Neuron (in vitro differentiated cells): ENCODE data around the gene TSPAN18.
"Not testable (repeated sequence)": the region's sequence is repeated elsewhere in the genome, so short reads cannot be mapped to it uniquely, and the experiment has no call there.

Experiments
- H2AFZ ChIP-seq: one replicate; pipeline ENCODE4 v1.6.1; 2013; ENCODE audit warnings: low read depth, mild to moderate bottlenecking, inconsistent platforms, low read length, moderate library complexity
- H3K27me3 ChIP-seq: one replicate; pipeline ENCODE4 v1.6.1; 2013; ENCODE audit warnings: low read length; ENCODE audit not compliant: insufficient read depth
- H3K36me3 ChIP-seq: one replicate; pipeline ENCODE4 v1.6.1; 2013; ENCODE audit warnings: low read length; ENCODE audit not compliant: insufficient read depth
- H3K4me1 ChIP-seq: one replicate; pipeline ENCODE4 v1.6.1; 2013; ENCODE audit warnings: low read length; ENCODE audit not compliant: insufficient read depth
- H3K4me3 ChIP-seq: 2 replicates; pipeline ENCODE4 v1.5.1; 2013; ENCODE audit warnings: mild to moderate bottlenecking, low read length, moderate library complexity
- H3K9me3 ChIP-seq: one replicate; pipeline ENCODE4 v1.6.1; 2013; ENCODE audit warnings: low read length

Gene TSPAN18

DNA sequence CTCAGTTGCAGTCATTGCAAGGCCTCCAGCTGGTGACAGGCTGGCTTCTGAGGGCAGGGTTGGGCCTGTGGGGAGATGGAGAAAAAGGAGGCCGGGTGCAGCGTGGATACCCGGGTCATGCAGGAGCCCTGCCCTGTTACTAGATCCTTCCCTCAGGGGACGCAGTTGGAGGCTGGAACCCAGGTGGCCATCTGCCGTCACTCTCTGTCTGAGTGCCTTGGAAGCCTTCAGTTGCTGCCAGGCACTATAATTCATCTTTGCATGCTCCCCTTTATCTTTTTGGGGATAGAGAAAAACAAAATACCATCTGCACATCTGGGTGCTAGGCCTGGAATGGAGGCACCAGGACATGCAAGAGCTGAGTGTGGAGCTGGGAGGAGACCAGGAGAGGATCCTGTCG, 141.3 kb downstream of the TSPAN18 start:
- Histone ChIP-seq H3K4me1 (peaks cover 21% of the 10 kb centered on the region), H3K27me3 (no peaks in the 10 kb centered on the region), H3K4me3 (no peak overlapping the region), H3K9me3 (no peaks in the 10 kb centered on the region), H2AFZ (no peak overlapping the region), H3K36me3 (peaks cover 4% of the 10 kb centered on the region)

DNA sequence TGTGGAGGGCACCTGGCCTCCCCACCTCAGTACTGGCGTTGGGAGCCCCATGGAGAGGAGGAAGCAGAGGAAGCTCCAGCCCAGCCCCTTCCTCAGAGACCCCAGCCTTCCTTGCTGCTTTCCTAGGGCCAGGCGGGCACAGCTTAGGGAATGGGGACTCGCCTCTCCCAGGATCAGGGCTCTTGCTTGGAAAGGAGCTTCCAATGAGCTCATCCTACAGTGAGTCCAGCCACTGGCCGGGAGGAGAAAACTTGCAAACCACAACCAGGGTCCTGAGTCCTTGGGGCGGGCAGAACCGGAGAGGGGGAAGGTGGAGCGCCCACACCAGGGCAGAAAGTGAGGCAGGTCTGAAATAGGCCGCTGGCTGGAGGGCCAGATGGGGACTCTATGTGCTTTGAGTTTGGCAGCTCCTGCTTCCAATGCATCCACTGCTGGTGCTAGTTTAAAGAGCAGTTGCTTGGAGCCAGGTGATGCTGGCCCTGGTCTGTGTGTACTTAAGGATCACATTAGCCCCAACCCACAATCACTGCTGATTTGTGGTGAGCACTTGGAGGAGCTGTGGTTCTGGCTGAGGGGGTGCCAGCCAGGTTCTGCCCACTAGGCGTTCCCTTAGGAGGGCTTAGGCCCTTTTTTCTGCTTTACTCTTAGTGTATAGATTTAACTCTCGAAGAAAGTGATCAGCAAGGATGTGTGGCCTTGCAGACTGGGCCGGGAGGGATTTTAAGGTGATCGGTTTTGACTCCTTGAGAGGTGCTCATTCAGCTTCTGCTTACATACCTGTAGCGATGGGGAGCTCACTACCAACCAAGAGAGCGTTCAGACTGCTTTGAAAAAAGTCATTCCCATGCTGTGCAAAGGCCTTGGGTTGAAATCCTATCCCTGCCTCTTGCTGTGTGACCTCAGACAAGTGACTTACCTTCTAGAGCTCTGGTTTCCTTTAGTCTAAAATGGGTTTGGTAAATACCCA, 142.0 kb downstream of the TSPAN18 start:
- Histone ChIP-seq H2AFZ (no peak overlapping the region), H3K9me3 (no peaks in the 10 kb centered on the region), H3K4me1 (peaks cover 29% of the 10 kb centered on the region), H3K4me3 (no peak overlapping the region), H3K27me3 (no peaks in the 10 kb centered on the region), H3K36me3 (peaks cover 4% of the 10 kb centered on the region)

DNA sequence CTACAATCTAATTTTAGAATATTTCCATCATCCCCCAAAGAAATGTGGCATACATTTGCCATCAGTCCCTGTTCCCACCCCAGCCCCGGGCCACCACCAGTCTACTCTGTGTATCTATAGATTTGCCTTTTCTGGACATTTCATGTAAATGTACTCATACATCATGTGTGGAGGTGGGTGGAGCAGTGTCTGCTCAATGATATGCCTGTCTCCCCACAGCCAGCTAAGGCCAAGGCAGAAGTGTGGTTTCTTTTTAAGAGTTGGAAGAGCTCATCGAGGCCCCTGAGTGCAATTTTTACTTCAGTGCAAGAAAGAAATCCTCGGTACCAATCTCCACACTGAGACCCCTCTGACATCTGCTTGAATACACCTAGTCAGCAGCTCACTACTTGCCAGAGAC, 143.4 kb downstream of the TSPAN18 start:
- Histone ChIP-seq H3K27me3 (no peaks in the 10 kb centered on the region), H3K9me3 (no peaks in the 10 kb centered on the region), H3K36me3 (peaks cover 4% of the 10 kb centered on the region), H2AFZ (no peak overlapping the region), H3K4me1 (peaks cover 29% of the 10 kb centered on the region), H3K4me3 (no peak overlapping the region)

DNA sequence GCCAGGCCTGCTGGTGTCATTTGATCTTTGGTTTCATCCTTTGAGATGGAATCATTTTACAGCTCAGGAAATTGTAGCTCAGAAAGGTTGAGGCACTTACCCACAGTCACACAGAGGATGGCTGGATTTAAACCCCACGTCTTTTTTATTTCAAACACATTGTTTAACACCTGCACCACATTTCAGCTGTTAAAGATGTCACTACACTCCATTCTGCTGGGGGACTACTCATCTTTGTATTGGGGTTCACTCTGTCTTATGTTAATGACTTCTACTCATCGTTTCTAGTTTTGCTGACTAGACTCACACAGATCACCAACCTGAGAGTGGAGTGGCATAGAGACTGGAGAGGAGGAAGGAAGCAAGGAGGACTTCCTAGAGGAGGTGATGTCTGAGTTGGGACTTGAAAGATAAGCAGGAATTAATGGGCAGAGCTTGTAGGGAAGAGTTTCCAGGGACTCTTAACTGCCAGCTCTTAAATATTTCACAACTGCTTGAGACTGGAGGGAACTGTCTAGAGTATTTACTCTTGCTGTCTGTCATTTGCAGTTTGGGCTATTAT, 143.9 kb downstream of the TSPAN18 start:
- Histone ChIP-seq H3K27me3 (no peaks in the 10 kb centered on the region), H2AFZ (no peak overlapping the region), H3K4me3 (no peak overlapping the region), H3K9me3 (no peaks in the 10 kb centered on the region), H3K36me3 (peaks cover 4% of the 10 kb centered on the region), H3K4me1 (peaks cover 24% of the 10 kb centered on the region)

DNA sequence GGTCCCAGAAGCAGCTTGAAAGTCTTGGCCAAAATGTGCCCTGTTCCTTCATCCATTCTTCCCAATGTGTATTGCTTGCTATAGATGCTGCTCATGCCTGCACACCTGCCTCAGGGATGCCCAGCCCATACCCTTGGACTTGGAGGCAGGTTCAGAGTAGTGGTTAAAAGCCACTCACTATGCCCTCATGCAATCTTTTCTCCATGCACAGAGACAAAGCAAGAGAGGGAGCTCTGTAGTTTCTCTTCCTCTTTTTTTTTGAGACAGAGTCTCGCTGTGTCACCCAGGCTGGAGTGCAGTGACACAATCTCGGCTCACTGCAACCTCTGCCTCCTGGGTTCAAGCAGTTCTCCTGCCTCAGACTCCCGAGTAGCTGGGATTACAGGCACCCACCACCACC, 144.9 kb downstream of the TSPAN18 start:
- H2AFZ ChIP-seq, H3K36me3 ChIP-seq, H3K27me3 ChIP-seq, H3K4me3 ChIP-seq, H3K9me3 ChIP-seq: not testable (repeated sequence)
- H3K4me1 ChIP-seq, result peaks cover 21% of the 10 kb centered on the region

DNA sequence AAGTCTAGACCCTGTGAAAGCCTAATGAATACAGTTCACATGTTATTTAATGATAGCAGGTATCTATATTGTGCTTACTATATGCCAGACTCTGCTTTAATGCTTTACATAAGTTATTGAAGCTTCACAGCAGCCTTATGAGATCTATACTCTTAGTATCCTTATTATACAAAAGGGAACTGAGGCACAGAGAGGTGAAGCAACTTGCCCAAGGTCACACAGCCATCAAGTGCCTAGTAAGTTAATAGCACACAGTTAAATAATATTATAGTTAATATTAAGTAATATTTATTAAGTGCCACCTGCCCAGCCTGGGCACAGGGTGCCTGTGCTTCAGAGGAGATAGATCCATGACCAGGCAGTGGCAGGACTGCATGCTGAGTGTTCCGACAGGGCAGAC, 145.8 kb downstream of the TSPAN18 start:
- Histone ChIP-seq H3K4me1 (peaks cover 30% of the 10 kb centered on the region), H2AFZ (no peak overlapping the region), H3K36me3 (peaks cover 4% of the 10 kb centered on the region), H3K27me3 (no peaks in the 10 kb centered on the region), H3K4me3 (no peak overlapping the region), H3K9me3 (no peaks in the 10 kb centered on the region)

DNA sequence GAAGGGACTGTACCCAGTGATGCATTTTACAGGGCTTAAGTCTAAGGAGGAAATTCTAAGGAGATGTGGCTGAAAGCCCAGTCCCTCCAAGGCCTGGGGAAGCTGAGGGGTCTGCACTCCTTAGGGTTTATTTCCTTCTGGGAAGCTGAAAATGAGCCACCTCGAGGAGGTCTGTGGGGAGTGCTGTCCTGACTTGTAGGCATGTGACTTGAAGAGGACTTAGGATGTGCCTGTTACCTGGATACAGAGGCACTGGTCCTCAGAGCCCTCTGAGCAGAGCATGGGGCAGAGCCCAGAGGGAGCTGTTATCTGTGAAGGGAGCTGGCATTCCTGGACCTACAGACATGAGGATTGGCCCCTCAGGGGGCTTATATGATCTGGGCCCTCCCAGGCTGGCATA, 146.8 kb downstream of the TSPAN18 start:
- no peak overlapping the region for H2AFZ ChIP-seq
- no peaks in the 10 kb centered on the region for H3K27me3 ChIP-seq
- peaks cover 4% of the 10 kb centered on the region for H3K36me3 ChIP-seq
- no peaks in the 10 kb centered on the region for H3K9me3 ChIP-seq
- H3K4me3 ChIP-seq, result no peak overlapping the region
- H3K4me1 ChIP-seq, result peaks cover 38% of the 10 kb centered on the region

DNA sequence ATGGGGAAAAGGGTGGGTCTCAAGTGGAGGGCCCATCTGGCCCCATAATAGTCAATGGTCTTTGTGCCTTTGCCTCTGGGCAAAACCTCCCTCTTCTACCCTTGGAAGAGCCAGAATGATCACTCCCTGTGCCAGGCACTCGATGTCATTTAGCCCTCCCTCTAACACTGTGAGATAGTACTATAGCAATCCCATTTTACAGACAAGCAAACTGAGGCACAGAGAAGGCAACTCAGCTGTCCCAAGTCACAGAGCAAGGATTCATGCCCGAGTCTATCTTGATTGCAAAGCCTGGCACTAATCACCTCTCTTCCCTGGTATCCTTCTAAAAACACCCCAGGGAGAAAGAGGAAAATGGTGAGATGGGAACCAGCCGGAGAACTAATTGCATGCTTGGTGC, 147.5 kb downstream of the TSPAN18 start:
- Histone ChIP-seq H3K4me3 (no peak overlapping the region), H3K4me1 (peaks cover 42% of the 10 kb centered on the region)

DNA sequence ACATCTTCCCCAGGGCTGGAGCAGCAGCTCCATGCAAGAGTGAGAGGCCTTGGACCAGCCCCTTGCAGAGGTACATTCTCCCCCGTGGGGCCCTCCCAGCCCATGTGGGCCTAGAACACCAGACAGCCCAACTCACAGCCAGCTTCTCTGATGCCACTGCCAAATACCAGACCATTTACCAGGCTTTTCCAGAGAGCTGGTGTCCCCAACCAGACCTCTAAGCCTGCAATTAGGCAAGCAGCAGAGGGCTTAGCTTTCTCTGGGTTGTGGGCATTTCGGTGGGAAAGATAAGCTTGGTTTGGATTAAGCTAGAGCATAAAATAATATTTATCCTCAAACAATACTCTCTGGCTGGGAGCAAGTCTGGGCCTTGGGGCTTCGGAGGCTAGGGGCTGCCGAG, 148.3 kb downstream of the TSPAN18 start:
- Histone ChIP-seq H3K4me3 (no peak overlapping the region), H3K27me3 (no peaks in the 10 kb centered on the region), H2AFZ (no peak overlapping the region), H3K9me3 (no peaks in the 10 kb centered on the region), H3K4me1 (peaks cover 40% of the 10 kb centered on the region), H3K36me3 (peaks cover 4% of the 10 kb centered on the region)

More for the DNA sequence above, 147.5 kb downstream of the TSPAN18 start:
- Histone ChIP-seq H2AFZ (no peak overlapping the region), H3K36me3 (peaks cover 4% of the 10 kb centered on the region), H3K9me3 (no peaks in the 10 kb centered on the region), H3K27me3 (no peaks in the 10 kb centered on the region)

DNA sequence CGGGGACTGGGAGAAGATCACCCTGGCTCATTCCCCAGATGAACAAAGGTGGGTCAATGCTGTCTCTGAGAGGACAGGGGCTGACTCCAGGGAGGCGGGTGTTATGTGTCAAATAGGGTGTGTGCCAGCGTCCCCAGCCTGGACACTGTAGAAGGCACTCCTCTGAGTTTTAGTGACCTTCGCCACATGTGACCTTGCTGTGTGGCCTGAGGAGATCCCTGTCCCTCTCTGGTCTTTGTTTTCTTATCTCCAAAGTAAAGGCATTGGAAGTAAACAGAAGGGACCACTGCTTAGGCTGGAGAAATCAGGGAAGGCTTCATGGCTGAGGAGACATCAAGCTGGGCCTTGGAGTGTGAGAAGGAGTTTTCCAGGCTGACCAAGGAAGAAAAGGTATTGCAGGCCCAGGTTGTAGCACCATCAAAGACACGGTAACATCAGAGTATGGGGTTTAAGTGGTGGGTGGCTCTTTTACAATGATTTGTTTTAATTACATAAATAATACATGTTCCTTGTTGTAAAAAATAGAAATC, 149.5 kb downstream of the TSPAN18 start:
- H3K36me3 ChIP-seq, result peaks cover 3% of the 10 kb centered on the region
- H3K4me3 ChIP-seq, result no peak overlapping the region
- no peaks in the 10 kb centered on the region for H3K27me3 ChIP-seq
- H2AFZ ChIP-seq, result no peak overlapping the region
- peaks cover 36% of the 10 kb centered on the region for H3K4me1 ChIP-seq
- H3K9me3 ChIP-seq, result no peaks in the 10 kb centered on the region

DNA sequence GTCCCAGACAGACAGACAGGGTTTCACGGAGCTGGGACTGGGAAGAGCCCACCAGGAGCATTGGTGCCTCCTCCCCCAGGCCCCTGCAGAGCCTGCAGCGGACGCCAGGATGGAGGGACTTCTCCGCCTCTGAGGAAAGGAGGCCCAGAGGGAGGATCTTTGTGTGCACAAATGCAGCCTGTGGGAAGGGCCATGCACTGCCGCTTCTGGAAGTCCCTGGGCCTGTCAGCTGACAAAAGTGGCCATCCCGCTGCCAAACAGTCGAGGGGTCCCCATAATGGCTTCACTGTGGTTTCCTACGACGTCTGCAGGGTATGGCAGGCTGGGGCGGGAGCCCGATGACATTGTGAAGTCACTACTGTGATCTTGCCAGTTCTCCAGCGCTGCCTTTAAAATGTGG, 150.1 kb downstream of the TSPAN18 start:
- Histone ChIP-seq H3K4me1 (peaks cover 36% of the 10 kb centered on the region), H3K27me3 (no peaks in the 10 kb centered on the region), H3K9me3 (no peaks in the 10 kb centered on the region), H3K4me3 (no peak overlapping the region), H2AFZ (no peak overlapping the region), H3K36me3 (peaks cover 3% of the 10 kb centered on the region)

DNA sequence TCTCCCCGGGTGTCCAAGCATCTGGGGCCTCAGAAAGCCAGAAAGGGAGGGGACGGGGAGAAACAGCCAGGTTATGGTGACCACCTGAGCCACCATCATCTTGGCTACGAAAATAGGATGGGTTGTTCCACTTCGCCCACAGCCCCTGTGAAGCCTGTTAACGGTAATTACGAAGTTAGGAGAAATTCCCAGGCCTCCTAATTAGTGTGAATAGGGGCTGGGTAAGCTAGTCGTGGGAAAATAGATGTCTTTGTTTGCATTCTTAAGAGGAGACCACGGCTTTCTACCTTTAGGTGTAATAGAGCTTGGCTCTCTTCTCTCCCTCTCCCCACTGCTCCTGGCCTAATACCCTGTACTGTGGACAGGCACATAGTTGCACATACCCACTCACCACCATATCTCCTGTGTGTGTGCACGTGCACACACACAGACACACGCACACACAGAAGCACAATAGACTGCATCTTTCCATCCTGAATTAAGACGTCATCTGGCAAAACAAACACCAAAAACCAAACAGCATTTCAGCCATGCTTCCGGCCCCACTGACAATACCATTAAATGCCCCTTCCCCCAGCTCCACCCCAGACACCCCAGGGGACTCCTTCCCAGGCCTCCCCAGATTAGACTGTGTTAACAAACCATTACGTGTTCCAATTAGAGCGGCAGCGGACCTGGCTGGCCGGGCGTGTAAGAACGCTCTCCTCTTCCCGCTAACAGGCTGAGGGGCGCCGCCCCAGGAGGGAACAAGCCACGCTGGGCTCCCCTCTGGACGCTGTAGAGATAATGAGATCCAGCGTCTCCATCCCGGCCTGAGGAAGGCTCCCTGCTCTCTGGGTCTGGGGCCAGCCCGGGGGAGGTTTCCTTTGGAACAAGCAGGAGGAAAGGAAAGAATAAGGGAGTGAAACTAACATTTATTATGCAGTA, 151.1 kb downstream of the TSPAN18 start:
- Histone ChIP-seq H3K36me3 (peaks cover 3% of the 10 kb centered on the region), H3K9me3 (no peaks in the 10 kb centered on the region), H3K4me3 (no peak overlapping the region), H3K4me1 (peaks cover 39% of the 10 kb centered on the region), H2AFZ (no peak overlapping the region), H3K27me3 (no peaks in the 10 kb centered on the region)
